SK-N-SH (cell line): ENCODE measurements around the gene OVOL3. TPM values are rescaled to one million over a fixed set of nuclear protein-coding genes. Genes with fewer than 3 reads are reported as not detected.

ENCODE experiments used
- CTCF ChIA-PET: fragments of 300-600, 350-600 bp; formaldehyde crosslinking; extraction: SDS; loops from one replicate; lab custom pipeline; 2021; lab: Yijun Ruan, JAX
- POLR2A ChIA-PET: fragments of 350-600 bp; sonication (Branson Sonifier 250); formaldehyde crosslinking; extraction: SDS; loops from one replicate; lab custom pipeline; 2020; ENCODE audit warnings: antibody characterized with exemption, inconsistent platforms; lab: Yijun Ruan, JAX
- DNase-seq: peaks from one replicate; pipeline ENCODE4 v3.0.0; 2012
- H2AFZ ChIP-seq: fragments of 200-600 bp; sonication (generic); 2 replicates; pipeline ENCODE4 v1.8.1; 2016; ENCODE audit warnings: antibody characterized with exemption, mild to moderate bottlenecking, low read depth
- H3F3A ChIP-seq: fragments of 200-600 bp; sonication (generic); replicated peaks from 2 replicates; pipeline ENCODE3; 2016; ENCODE audit warnings: antibody characterized with exemption, mild to moderate bottlenecking; ENCODE audit not compliant: insufficient read depth
- H3K27ac ChIP-seq, 2 experiments: fragments of 200-500 bp in 1 of 2; fragments of 200-600 bp in 1 of 2; sonication (Bioruptor generic) in 1 of 2; sonication (generic), shearing (Covaris generic) in 1 of 2; 2 replicates each; pipeline versions ENCODE4 v1.5.1 to v1.6.1; 2014 to 2016; ENCODE audit warnings: low read depth in 2 of 2, inconsistent platforms in 1 of 2, low read length in 1 of 2, mild to moderate bottlenecking in 1 of 2, mixed read lengths in 1 of 2
- H3K27me3 ChIP-seq: fragments of 200-600 bp; sonication (generic), shearing (Covaris generic); 2 replicates; pipeline ENCODE4 v1.6.1; 2016; ENCODE audit warnings: mixed run types; ENCODE audit not compliant: insufficient read depth
- H3K36me3 ChIP-seq, 2 experiments: fragments of 200-500 bp in 1 of 2; fragments of 200-600 bp in 1 of 2; sonication (Bioruptor generic) in 1 of 2; sonication (generic) in 1 of 2; replicated peaks in 1 of 2; 2 replicates each; pipeline versions ENCODE3 to v1.5.1; 2014 to 2016; ENCODE audit warnings: low read length in 1 of 2, mild to moderate bottlenecking in 1 of 2; ENCODE audit not compliant: insufficient read depth in 2 of 2, control insufficient read depth in 1 of 2
- H3K4me1 ChIP-seq, 2 experiments: fragments of 200-500 bp in 1 of 2; fragments of 200-600 bp in 1 of 2; sonication (Bioruptor generic) in 1 of 2; sonication (generic), shearing (Covaris generic) in 1 of 2; 2 replicates each; pipeline versions ENCODE4 v1.5.1 to v1.6.1; 2014 to 2016; ENCODE audit warnings: low read depth in 1 of 2, low read length in 1 of 2, mixed run types in 1 of 2; ENCODE audit not compliant: insufficient read depth in 2 of 2, control insufficient read depth in 1 of 2
- H3K4me2 ChIP-seq: fragments of 200-600 bp; sonication (generic), shearing (Covaris generic); 2 replicates; pipeline ENCODE4 v1.6.1; 2017; ENCODE audit warnings: mixed run types
- H3K4me3 ChIP-seq, 2 experiments: fragments of 200-500 bp in 1 of 2; fragments of 200-600 bp in 1 of 2; sonication (Bioruptor generic) in 1 of 2; sonication (generic), shearing (Covaris generic) in 1 of 2; 2 replicates each; pipeline versions ENCODE4 v1.5.1 to v1.8.1; 2014 to 2016; ENCODE audit warnings: low read depth in 2 of 2, inconsistent platforms in 1 of 2, low read length in 1 of 2, mild to moderate bottlenecking in 1 of 2, mixed read lengths in 1 of 2, moderate library complexity in 1 of 2
- H3K79me2 ChIP-seq: fragments of 200-600 bp; sonication (generic); 2 replicates; pipeline ENCODE4 v1.8.1; 2017; ENCODE audit warnings: mild to moderate bottlenecking; ENCODE audit not compliant: insufficient read depth
- H3K9ac ChIP-seq: fragments of 200-600 bp; sonication (generic); 2 replicates; pipeline ENCODE4 v1.6.1; 2017; ENCODE audit warnings: mixed run types
- H3K9me2 ChIP-seq: fragments of 200-600 bp; sonication (generic); 2 replicates; pipeline ENCODE4 v1.6.1; 2017; ENCODE audit warnings: mixed run types
- H3K9me3 ChIP-seq: fragments of 200-600 bp; sonication (generic); 2 replicates; pipeline ENCODE4 v1.6.1; 2017; ENCODE audit warnings: mixed run types, mild to moderate bottlenecking, moderate library complexity
- H4K20me1 ChIP-seq: fragments of 200-600 bp; sonication (generic); 2 replicates; pipeline ENCODE4 v1.6.1; 2017; ENCODE audit warnings: mild to moderate bottlenecking, mixed run types; ENCODE audit not compliant: insufficient read depth
- ELF1 ChIP-seq: IDR thresholded peaks from 2 replicates; pipeline ENCODE4 v1.4.0; 2012
- FOSL2 ChIP-seq: IDR thresholded peaks from 2 replicates; pipeline ENCODE4 v1.4.0; 2012; ENCODE audit warnings: low read depth, mild to moderate bottlenecking, moderate library complexity, borderline replicate concordance
- FOXJ3 ChIP-seq: sonication (generic); formaldehyde crosslinking; IDR thresholded peaks from 2 replicates; pipeline ENCODE4 v1.5.1; 2020; ENCODE audit warnings: mild to moderate bottlenecking, missing genetic modification reagents
- FOXM1 ChIP-seq: IDR thresholded peaks from 2 replicates; pipeline ENCODE4 v1.4.0; 2012; ENCODE audit warnings: low read depth, mild to moderate bottlenecking
- GATA2 ChIP-seq: sonication (generic); formaldehyde crosslinking; IDR thresholded peaks from 2 replicates; pipeline ENCODE4 v1.5.0; 2020; ENCODE audit warnings: mild to moderate bottlenecking, missing genetic modification reagents
- JUND ChIP-seq: IDR thresholded peaks from 2 replicates; pipeline ENCODE4 v1.4.0; 2012
- NFIC ChIP-seq: IDR thresholded peaks from 2 replicates; pipeline ENCODE4 v1.4.0; 2012; ENCODE audit warnings: borderline replicate concordance
- NRF1 ChIP-seq: IDR thresholded peaks from 2 replicates; pipeline ENCODE4 v1.6.1; 2012; ENCODE audit warnings: low read depth, mild to moderate bottlenecking, low read length
- POLR2AphosphoS5 ChIP-seq: IDR thresholded peaks from 2 replicates; pipeline ENCODE4 v1.6.1; 2012; ENCODE audit warnings: low read depth, low read length
- RAD21 ChIP-seq: IDR thresholded peaks from 2 replicates; pipeline ENCODE4 v1.6.1; 2012; ENCODE audit warnings: mild to moderate bottlenecking, low read length
- RCOR1 ChIP-seq: fragments of 150-350 bp; IDR thresholded peaks from 2 replicates; pipeline ENCODE4 v1.6.1; 2017; ENCODE audit warnings: antibody characterized with exemption, low read length
- RXRA ChIP-seq: IDR thresholded peaks from 2 replicates; pipeline ENCODE4 v1.4.0; 2012; ENCODE audit warnings: low read depth, mild to moderate bottlenecking, borderline replicate concordance
- SIN3A ChIP-seq: IDR thresholded peaks from 2 replicates; pipeline ENCODE4 v1.6.1; 2012; ENCODE audit warnings: low read depth, mild to moderate bottlenecking, low read length, moderate library complexity, borderline replicate concordance
- SMC3 ChIP-seq: IDR thresholded peaks from 2 replicates; pipeline ENCODE4 v1.6.1; 2012; ENCODE audit warnings: low read depth, low read length, improper control_type of control experiment
- TCF12 ChIP-seq: IDR thresholded peaks from 2 replicates; pipeline ENCODE4 v1.4.0; 2012
- YY1 ChIP-seq: IDR thresholded peaks from 2 replicates; pipeline ENCODE4 v1.4.0; 2012; ENCODE audit warnings: low read depth, mild to moderate bottlenecking
- WGBS: methylation state at CpG from one replicate; pipeline ENCODE4 v1.1.6; 2017; ENCODE audit warnings: low lambda C conversion rate; 5-methylcytosine and 5-hydroxymethylcytosine counted together
- polyA plus RNA-seq, 3 experiments: library from polyadenylated mRNA; depleted of rRNA; stranded (reverse); fragments of >200 nt; gene quantifications; 2 replicates each; pipeline ENCODE4 v1.2.3, GENCODE V29; 2012
- TF ChIP-seq, protein P1 (sequence below): fragments of 150-350 bp; IDR thresholded peaks from 2 replicates; pipeline ENCODE4 v1.6.1; 2017; ENCODE audit warnings: antibody characterized with exemption, low read length, low read depth, borderline replicate concordance
- TF ChIP-seq, protein P2 (sequence below): IDR thresholded peaks from 2 replicates; pipeline ENCODE4 v1.4.0; 2012; ENCODE audit warnings: low read depth
- TF ChIP-seq, protein P3 (sequence below): IDR thresholded peaks from 2 replicates; pipeline ENCODE4 v1.4.0; 2012; ENCODE audit warnings: low read depth, borderline replicate concordance
- TF ChIP-seq, protein P4 (sequence below): fragments of 150-350 bp; IDR thresholded peaks from 2 replicates; pipeline ENCODE4 v1.6.1; 2016; ENCODE audit warnings: mild to moderate bottlenecking, low read depth, low read length

Gene OVOL3
- polyA plus RNA-seq, 1 of the 3 experiments (the other 2 are of a cell fraction): not detected

DNA sequence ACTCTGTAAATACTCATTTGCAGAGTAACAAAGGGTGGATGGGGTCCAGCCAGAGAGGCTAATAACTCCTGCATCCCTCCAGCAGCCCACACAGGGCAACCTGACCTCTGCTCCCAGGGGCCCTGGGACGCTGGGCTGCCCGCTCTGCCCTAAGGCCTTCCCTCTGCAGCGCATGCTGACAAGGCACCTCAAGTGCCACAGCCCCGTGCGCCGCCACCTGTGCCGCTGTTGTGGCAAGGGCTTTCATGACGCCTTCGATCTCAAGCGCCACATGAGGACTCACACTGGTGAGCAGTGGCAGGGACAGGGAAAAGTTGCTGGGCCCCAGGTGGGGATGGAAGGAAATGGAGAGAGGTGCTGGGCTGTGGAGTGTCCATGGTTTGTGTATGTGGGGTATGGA, 1.7 kb downstream of the OVOL3 start:
- POLR2A ChIA-PET: no interaction called here
- TF ChIP-seq JUND: no peak
- TF ChIP-seq, all 33 proteins: peak for 0
- H3K27me3 ChIP-seq: no peaks in the 10 kb centered on the region

DNA sequence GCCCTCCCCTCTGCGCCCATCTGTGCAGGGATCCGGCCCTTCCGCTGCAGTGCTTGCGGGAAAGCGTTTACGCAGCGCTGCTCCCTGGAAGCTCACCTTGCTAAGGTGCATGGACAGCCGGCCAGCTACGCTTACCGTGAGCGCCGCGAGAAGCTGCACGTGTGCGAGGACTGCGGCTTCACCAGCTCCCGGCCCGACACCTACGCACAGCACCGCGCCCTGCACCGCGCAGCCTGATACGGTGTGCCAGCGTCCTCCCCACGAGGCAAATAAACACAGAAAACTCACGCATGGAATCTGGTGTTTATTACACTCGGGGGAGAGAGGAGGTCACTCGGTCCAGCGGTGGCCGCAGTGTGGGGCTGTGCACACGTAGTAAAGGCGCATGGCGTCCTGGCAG, 2.5 kb downstream of the OVOL3 start:
- peaks cover 6 to 22% of the 10 kb centered on the region in 2 experiments; a peak in 1 of 4 replicates for H3K4me1 ChIP-seq
- peaks cover 19 to 21% of the 10 kb centered on the region in 2 experiments for H3K36me3 ChIP-seq
- H2AFZ ChIP-seq: no peak overlapping the region
- peaks cover 37% of the 10 kb centered on the region; the same call in 1 of the 2 replicates for H3K79me2 ChIP-seq
- H3K4me3 ChIP-seq: peak overlapping the region; percentile 77 to 85
- no peak for DNase-seq
- peak overlapping the region; percentile 69; the same call in 1 of the 2 replicates for H3K9ac ChIP-seq
- peak overlapping the region; percentile 98 for H3K4me2 ChIP-seq
- no peaks in the 10 kb centered on the region for H3K9me3 ChIP-seq
- ChIA-PET CTCF (interaction anchor here (0.7 to 2.0 kb wide), 3 partner anchors 12 to 53 kb away, joined by 4 to 7 read pairs (median 4); no protein-coding TSS in a partner anchor), POLR2A (interaction anchor here (1.0 kb wide), 1 partner anchor 52 kb away, joined by 3 read pairs; no protein-coding TSS in a partner anchor)
- no peaks in the 10 kb centered on the region for H3K27me3 ChIP-seq
- no peaks in the 10 kb centered on the region for H3F3A ChIP-seq
- H4K20me1 ChIP-seq: no peaks in the 10 kb centered on the region
- no peaks in the 10 kb centered on the region for H3K9me2 ChIP-seq
- WGBS: 89% methylated on average over 34 of the region's 34 CpGs
- no peak overlapping the region for H3K27ac ChIP-seq
- no peak for TF ChIP-seq RCOR1
- TF ChIP-seq SIN3A: no peak
- TF ChIP-seq SMC3: no peak
- no peak for TF ChIP-seq RAD21
- TF ChIP-seq POLR2AphosphoS5: no peak
- TF ChIP-seq ELF1: no peak
- TF ChIP-seq NFIC: no peak
- no peak for TF ChIP-seq RXRA
- no peak for TF ChIP-seq FOXM1
- no peak for TF ChIP-seq YY1
- TF ChIP-seq NRF1: no peak
- no peak for TF ChIP-seq GATA2 (CRISPR knock-in tag)
- no peak for TF ChIP-seq TCF12
- no peak for TF ChIP-seq FOSL2
- no peak for TF ChIP-seq FOXJ3 (CRISPR knock-in tag)
- TF ChIP-seq, protein P1, sequence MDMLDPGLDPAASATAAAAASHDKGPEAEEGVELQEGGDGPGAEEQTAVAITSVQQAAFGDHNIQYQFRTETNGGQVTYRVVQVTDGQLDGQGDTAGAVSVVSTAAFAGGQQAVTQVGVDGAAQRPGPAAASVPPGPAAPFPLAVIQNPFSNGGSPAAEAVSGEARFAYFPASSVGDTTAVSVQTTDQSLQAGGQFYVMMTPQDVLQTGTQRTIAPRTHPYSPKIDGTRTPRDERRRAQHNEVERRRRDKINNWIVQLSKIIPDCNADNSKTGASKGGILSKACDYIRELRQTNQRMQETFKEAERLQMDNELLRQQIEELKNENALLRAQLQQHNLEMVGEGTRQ: no peak
- TF ChIP-seq, protein P2, sequence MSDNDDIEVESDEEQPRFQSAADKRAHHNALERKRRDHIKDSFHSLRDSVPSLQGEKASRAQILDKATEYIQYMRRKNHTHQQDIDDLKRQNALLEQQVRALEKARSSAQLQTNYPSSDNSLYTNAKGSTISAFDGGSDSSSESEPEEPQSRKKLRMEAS: no peak
- TF ChIP-seq, protein P3, sequence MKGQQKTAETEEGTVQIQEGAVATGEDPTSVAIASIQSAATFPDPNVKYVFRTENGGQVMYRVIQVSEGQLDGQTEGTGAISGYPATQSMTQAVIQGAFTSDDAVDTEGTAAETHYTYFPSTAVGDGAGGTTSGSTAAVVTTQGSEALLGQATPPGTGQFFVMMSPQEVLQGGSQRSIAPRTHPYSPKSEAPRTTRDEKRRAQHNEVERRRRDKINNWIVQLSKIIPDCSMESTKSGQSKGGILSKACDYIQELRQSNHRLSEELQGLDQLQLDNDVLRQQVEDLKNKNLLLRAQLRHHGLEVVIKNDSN: no peak
- TF ChIP-seq, protein P4, sequence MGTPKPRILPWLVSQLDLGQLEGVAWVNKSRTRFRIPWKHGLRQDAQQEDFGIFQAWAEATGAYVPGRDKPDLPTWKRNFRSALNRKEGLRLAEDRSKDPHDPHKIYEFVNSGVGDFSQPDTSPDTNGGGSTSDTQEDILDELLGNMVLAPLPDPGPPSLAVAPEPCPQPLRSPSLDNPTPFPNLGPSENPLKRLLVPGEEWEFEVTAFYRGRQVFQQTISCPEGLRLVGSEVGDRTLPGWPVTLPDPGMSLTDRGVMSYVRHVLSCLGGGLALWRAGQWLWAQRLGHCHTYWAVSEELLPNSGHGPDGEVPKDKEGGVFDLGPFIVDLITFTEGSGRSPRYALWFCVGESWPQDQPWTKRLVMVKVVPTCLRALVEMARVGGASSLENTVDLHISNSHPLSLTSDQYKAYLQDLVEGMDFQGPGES: no peak

More for the DNA sequence above, 1.7 kb downstream of the OVOL3 start:
- Histone ChIP-seq H3F3A (no peaks in the 10 kb centered on the region), H3K4me2 (no peak overlapping the region), H3K9me2 (no peaks in the 10 kb centered on the region), H4K20me1 (no peaks in the 10 kb centered on the region), H3K9ac (no peak overlapping the region), H2AFZ (no peak overlapping the region), H3K79me2 (peaks cover 31% of the 10 kb centered on the region; the same call in 1 of the 2 replicates), H3K4me3 (no peak overlapping the region), H3K27ac (no peak overlapping the region), H3K9me3 (no peaks in the 10 kb centered on the region), H3K36me3 (peaks cover 11 to 21% of the 10 kb centered on the region in 2 experiments), H3K4me1 (peaks cover 6 to 22% of the 10 kb centered on the region in 2 experiments; a peak in 1 of 4 replicates)
- WGBS: 98% methylated on average over 7 of the region's 10 CpGs
- CTCF ChIA-PET: interaction anchor here (1.2 to 2.0 kb wide), 2 partner anchors 15 to 52 kb away, joined by 4 to 7 read pairs; no protein-coding TSS in a partner anchor
- no peak for DNase-seq
